ENCODE measurements around the gene GZMM. TPM values are rescaled to one million over a fixed set of nuclear protein-coding genes. Genes with fewer than 3 reads are reported as not detected.

Gene GZMM
- total and polyA plus RNA-seq, 2 of the 13 experiments (the other 11 are each of a cell fraction or from before 2014, with no cell fraction given): 0.07 TPM; not detected in 1

DNA sequence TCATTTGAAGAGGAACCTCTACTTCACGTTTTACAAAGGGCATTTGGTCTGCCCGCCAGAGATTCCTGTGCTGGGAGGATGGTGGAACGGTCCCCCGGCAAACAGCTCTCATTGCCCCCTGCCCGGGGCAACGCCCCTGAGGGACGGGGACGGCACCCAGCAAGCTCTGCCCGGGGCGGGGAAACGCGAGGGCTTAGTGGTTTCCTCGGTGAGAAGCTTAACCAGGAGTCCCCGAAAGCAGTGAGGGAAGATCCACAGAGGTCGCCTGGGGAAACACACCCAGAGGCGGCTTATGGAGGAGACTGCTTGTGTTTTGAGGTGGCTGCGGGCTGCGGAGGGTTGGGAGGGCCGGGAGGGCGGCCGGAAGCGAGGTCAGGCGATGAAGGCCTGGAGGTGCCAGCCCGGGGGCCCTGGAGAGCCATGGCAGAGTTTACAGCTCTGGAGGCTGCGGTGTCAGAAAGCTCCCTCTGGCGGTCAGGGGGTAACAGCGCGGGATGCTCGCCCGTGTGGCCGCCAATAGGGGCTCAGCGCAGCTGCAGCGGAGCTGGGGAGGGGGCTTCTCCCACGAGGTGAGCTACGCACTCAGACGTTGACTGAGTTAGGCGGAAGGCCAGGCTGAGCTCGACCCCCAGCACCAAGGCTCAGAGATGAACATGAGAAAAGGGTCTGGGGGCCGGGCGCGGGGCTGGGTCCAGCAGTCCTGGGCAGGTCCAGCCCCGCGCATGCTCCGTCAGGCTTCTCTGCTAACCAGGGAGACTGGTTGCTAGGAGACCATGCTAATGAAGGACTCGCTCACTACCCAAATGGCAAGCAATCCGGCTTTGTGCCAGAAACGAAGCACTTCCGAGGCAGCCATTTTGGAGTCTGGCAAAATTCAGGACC lies 37.2 kb upstream of the GZMM start:
- FAIRE-seq: peak; percentile 100
- ChIA-PET CTCF (ENCODE audit: low intra/inter-chr PET ratio, low total read pairs) (interaction anchor here (0.7 to 1.5 kb wide), 4 partner anchors 11 to 123 kb away, joined by 3 to 6 read pairs (median 6); partner anchors contain the start of gene MADCAM1), POLR2A (interaction anchor here (0.8 to 2.8 kb wide), 15 partner anchors 8 to 65 kb away, joined by 3 to 33 read pairs (median 6); partner anchors contain the start of gene CDC34)
- Histone ChIP-seq H4K20me1 (ENCODE audit: insufficient read depth, low read length) (no peaks in the 10 kb centered on the region; the same call in 1 of the 2 replicates), H3K27me3 (ENCODE audit: control insufficient read depth in 1 of 2, insufficient read depth in 2 of 2, low read length in 2 of 2) (no peaks in the 10 kb centered on the region), H3K4me1 (ENCODE audit: insufficient read depth, low read length) (peaks cover 33% of the 10 kb centered on the region), H3K4me2 (ENCODE audit: low read depth, low read length) (peak overlapping the region; percentile 82), H3K9ac (ENCODE audit: insufficient read depth, low read depth, low read length) (peak overlapping the region; percentile 93), H3K9me3 (ENCODE audit: low read length) (no peaks in the 10 kb centered on the region), H3K4me3 (replicated peaks in 1 of 3; ENCODE audit: insufficient read depth in 1 of 3, low read depth in 2 of 3, low read length in 3 of 3) (peak overlapping the region; percentile 93 to 99 (median 97)), H3K36me3 (replicated peaks in 1 of 2; ENCODE audit: control insufficient read depth in 1 of 2, insufficient read depth in 2 of 2, low read length in 2 of 2) (no peaks in the 10 kb centered on the region), H3K79me2 (ENCODE audit: insufficient read depth, low read length) (no peaks in the 10 kb centered on the region), H3K27ac (ENCODE audit: extremely low read length, insufficient read depth, low read length) (peak overlapping the region; percentile 98), H2AFZ (ENCODE audit: low read length) (peak overlapping the region; percentile 93)
- ATAC-seq: peak; percentile 82
- WGBS (ENCODE audit: low lambda C conversion rate): 7% methylated on average over 19 of the region's 48 CpGs
- intact Hi-C loops (cut with micrococcal nuclease; ENCODE audit: unreplicated experiment): no loop called here
- BruUV-seq (replicated peaks): no TSS peak
- peak; percentile 99 for DNase-seq (ENCODE audit: low spot score)
- in situ Hi-C loops (cut with HindIII; ENCODE audit: extremely low pct_ligation_motif_present, low pct_unique_long_range_greater_than_20kb): no loop called here
- TF ChIP-seq MXI1 (IDR thresholded peaks at IDR 0.05; ENCODE audit: borderline replicate concordance, low read depth, low read length): peak; percentile 89
- no peak; the same call in 1 of the 2 replicates for TF ChIP-seq TBX3 (IDR thresholded peaks at IDR 0.05; ENCODE audit: borderline replicate concordance)
- TF ChIP-seq, protein P1, sequence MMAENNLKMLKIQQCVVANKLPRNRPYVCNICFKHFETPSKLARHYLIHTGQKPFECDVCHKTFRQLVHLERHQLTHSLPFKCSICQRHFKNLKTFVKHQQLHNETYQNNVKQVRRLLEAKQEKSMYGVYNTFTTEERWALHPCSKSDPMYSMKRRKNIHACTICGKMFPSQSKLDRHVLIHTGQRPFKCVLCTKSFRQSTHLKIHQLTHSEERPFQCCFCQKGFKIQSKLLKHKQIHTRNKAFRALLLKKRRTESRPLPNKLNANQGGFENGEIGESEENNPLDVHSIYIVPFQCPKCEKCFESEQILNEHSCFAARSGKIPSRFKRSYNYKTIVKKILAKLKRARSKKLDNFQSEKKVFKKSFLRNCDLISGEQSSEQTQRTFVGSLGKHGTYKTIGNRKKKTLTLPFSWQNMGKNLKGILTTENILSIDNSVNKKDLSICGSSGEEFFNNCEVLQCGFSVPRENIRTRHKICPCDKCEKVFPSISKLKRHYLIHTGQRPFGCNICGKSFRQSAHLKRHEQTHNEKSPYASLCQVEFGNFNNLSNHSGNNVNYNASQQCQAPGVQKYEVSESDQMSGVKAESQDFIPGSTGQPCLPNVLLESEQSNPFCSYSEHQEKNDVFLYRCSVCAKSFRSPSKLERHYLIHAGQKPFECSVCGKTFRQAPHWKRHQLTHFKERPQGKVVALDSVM (CRISPR knock-in tag; IDR thresholded peaks at IDR 0.05): peak; percentile 72
- TF ChIP-seq, protein P2, sequence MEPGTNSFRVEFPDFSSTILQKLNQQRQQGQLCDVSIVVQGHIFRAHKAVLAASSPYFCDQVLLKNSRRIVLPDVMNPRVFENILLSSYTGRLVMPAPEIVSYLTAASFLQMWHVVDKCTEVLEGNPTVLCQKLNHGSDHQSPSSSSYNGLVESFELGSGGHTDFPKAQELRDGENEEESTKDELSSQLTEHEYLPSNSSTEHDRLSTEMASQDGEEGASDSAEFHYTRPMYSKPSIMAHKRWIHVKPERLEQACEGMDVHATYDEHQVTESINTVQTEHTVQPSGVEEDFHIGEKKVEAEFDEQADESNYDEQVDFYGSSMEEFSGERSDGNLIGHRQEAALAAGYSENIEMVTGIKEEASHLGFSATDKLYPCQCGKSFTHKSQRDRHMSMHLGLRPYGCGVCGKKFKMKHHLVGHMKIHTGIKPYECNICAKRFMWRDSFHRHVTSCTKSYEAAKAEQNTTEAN (CRISPR knock-in tag; conservative IDR thresholded peaks at IDR 0.05): no peak
- peak; percentile 93 for TF ChIP-seq XRCC5 (optimal IDR thresholded peaks at IDR 0.05; ENCODE audit: low read length)
- peak; percentile 69; the same call in 1 of the 2 replicates for TF ChIP-seq SAP130 (CRISPR knock-in tag; IDR thresholded peaks at IDR 0.05; ENCODE audit: low read depth)
- TF ChIP-seq, protein P3, sequence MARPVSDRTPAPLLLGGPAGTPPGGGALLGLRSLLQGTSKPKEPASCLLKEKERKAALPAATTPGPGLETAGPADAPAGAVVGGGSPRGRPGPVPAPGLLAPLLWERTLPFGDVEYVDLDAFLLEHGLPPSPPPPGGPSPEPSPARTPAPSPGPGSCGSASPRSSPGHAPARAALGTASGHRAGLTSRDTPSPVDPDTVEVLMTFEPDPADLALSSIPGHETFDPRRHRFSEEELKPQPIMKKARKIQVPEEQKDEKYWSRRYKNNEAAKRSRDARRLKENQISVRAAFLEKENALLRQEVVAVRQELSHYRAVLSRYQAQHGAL (CRISPR knock-in tag; IDR thresholded peaks at IDR 0.05; ENCODE audit: not compliant biosample characterization): no peak
- no peak for TF ChIP-seq ZNF577 (CRISPR knock-in tag; IDR thresholded peaks at IDR 0.05; ENCODE audit: borderline replicate concordance, low read depth)
- peak; percentile 67; the same call in 1 of the 2 replicates for TF ChIP-seq MYC (CRISPR knock-in tag; IDR thresholded peaks at IDR 0.05; ENCODE audit: borderline replicate concordance)
- TF ChIP-seq ARNT (IDR thresholded peaks at IDR 0.05): no peak
- TF ChIP-seq ZNF230 (CRISPR knock-in tag; IDR thresholded peaks at IDR 0.05): peak; percentile 82; the same call in 1 of the 2 replicates
- TF ChIP-seq HHEX (CRISPR knock-in tag; IDR thresholded peaks at IDR 0.05): no peak
- peak; percentile 74; the same call in 1 of the 2 replicates for TF ChIP-seq ZNF746 (CRISPR knock-in tag; IDR thresholded peaks at IDR 0.05)
- TF ChIP-seq, protein P4, sequence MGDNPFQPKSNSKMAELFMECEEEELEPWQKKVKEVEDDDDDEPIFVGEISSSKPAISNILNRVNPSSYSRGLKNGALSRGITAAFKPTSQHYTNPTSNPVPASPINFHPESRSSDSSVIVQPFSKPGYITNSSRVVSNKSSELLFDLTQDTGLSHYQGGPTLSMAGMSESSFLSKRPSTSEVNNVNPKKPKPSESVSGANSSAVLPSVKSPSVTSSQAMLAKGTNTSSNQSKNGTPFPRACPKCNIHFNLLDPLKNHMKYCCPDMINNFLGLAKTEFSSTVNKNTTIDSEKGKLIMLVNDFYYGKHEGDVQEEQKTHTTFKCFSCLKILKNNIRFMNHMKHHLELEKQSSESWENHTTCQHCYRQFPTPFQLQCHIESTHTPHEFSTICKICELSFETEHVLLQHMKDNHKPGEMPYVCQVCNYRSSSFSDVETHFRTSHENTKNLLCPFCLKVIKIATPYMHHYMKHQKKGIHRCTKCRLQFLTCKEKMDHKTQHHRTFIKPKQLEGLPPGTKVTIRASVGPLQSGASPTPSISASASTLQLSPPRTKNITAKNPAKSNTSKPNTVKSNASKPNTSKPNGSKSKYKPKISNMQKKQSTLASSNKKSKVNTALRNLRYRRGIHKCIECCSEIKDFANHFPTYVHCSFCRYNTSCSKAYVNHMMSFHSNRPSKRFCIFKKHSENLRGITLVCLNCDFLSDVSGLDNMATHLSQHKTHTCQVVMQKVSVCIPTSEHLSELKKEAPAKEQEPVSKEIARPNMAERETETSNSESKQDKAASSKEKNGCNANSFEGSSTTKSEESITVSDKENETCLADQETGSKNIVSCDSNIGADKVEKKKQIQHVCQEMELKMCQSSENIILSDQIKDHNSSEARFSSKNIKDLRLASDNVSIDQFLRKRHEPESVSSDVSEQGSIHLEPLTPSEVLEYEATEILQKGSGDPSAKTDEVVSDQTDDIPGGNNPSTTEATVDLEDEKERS (CRISPR knock-in tag; IDR thresholded peaks at IDR 0.05): 0 out of 2 replicates have a peak, but pooled peaks have one; percentile 40
- TF ChIP-seq MIER2 (CRISPR knock-in tag; IDR thresholded peaks at IDR 0.05): peak; percentile 51; the same call in 1 of the 2 replicates

Data from HepG2 (cell line).